PC-9 (cell line): Measurements from ENCODE around the gene MAML3.

Experiments
- CTCF ChIP-seq: fragments of 200-600 bp; sonication (generic); conservative IDR thresholded peaks from 2 replicates; pipeline ENCODE4 v1.6.1; 2017; ENCODE audit warnings: mixed run types, antibody characterized with exemption, mild to moderate bottlenecking, moderate library complexity
- EZH2 ChIP-seq: fragments of 200-600 bp; sonication (generic); IDR thresholded peaks from 2 replicates; pipeline ENCODE4 v1.8.0; 2017; ENCODE audit warnings: antibody characterized with exemption, low read depth

GRCh38 chr4:139740531-139741041 is 413.4 kb downstream of the MAML3 start:
- TF ChIP-seq CTCF (no peak), EZH2 (no peak)
